Cerebellar cortex (tissue), 1 donor: Measurements from ENCODE around the gene SBF2.

ENCODE experiments used
- DNase-seq: peaks from one replicate; pipeline ENCODE4 v3.0.0-alpha.2; 2015; ENCODE audit warnings: low spot score

Gene SBF2

DNA sequence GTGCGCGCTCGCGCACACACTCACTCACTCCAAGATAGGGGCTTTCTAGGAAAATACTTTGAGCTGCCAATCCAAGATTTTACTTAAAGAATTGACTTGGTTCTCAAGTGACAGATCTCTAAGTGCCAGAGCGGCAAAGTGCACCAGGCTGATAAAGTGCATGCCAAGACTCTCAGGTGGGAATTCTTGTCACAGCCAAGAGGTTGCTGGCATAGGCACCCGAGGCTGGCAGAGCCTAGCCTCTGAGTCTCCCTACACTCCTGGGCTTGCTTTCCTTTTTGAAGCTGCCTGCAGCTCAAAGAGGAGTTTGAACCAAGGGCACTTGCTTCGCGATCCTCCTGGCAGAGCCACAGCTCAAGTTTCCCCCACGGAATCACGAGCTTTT, 8.3 kb upstream of the SBF2 start:
- peak; percentile 65 for DNase-seq

GRCh38 chr11:10301656-10302358, 7.8 kb upstream of the SBF2 start:
- no peak for DNase-seq

GRCh38 chr11:10298342-10298741, 4.3 kb upstream of the SBF2 start:
- DNase-seq: no peak

GRCh38 chr11:10295064-10295901, 1.3 kb upstream of the SBF2 start:
- no peak for DNase-seq

DNA sequence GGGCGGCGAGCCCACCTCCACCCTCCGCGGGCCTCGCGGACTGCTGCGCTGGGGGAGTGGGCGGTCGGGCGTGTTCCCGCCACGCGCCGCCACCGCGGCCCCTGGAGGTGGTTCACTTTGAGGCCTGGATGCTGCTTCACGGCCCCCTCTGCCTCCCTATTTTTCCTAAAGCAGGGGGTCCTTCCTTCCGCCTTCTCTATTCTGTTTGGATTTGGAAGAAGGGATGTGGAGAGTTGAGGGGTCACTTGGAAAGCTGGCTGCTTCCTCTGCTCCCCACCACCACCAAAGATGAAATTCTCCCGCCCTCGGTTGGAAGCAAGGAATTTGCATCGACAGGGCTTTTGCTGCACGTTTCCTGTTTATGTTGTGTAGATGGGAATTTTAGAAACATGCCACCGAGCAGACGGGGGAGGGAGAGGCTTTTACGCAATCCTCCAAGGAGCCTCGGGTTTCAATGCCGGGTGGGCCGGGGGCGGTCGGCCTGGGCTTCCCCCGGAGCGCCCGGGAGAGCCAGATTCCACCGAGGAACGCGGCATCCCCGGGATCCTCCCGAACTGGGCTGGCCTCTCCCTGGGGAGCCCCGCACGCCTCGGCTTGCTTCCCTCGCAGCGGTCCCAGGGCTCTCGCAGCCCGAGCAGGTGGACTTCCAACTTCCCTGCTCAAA, 403 bp upstream of the SBF2 start:
- peak; percentile 65 for DNase-seq

DNA sequence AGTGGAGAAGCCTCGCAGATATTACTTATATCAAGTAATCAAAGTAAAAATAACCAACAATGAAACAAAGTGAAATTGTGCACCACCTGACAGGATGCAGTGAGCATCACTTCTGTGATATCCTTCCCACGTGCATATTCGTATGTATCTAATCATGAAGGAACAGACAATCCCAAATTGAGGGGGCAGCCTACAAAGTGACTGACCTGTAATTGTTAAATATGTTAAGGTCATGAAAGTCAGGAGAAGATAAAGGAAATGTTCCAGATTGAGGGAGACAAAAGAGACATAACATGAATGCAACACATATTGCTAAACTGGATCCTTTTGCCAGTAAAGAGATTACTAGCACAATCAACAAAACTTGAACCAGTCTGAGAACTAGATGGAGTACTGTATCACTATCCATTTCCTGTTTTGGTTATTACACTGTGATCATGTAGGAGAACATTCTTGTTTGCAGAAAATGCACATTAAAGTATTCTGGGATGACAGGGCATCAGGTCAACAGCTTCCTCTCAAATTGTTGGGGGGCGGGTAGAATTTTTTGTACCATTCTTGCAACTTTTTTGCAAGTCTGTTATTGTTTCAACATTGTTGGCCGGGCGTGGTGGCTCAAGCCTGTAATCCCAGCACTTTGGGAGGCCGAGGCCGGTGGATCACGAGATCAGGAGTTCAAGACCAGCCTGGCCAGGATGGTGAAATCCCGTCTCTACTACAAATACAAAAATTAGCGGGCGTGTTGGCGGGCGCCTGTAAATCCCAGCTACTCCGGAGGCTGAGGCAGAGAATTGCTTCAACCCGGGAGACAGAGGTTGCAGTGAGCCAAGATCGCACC, 2.0 kb downstream of the SBF2 start:
- no peak for DNase-seq

GRCh38 chr11:10289765-10290380, 4.1 kb downstream of the SBF2 start:
- no peak for DNase-seq

- DNase-seq: no peak
Measured at GRCh38 chr11:10288881-10289764, 4.9 kb downstream of the SBF2 start.

DNA sequence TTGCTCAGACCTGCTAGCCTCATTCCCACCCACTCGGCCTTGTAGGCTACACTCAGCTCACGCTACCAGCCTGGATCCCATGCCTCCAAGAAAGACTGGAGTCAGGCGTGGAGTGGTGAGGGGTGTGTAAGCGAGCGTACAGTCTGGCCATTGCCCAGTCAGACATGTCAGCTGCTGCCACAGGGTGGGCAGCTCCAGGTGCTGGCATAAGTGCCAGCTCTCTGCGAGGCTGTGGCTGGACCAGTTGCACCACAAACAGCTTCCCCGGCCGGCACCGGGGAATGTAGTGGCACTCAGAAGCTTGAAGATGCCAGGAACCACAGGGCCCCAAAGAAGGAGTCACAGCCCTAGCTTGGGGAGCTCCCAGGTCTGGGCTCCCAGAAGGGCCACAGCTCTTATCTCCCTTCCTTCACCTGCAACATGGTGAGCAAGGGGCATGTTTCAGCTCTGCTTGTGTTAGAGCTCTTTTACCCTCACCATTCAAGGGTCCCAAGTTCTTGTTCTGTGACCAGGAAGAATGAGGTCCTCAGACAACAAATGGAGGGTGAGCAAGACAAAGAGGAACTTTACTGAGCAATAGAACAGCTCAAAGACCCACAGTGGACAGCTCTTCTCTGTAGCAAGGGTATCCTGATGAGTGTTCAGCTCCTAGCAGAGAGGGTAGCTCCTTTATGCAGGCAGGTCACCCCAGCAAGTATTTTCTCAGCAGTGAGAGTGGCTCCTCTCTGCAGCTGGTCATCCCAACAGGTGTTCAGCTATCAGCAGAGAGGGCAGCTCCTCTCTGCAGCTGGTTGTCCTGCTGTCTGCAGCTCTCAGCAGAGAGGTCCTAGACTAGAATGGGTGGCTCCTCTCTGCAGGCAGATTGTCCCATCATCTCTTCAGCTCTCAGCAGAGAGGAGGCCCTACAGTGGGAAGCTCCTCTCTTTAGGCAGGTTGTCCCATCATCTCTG, 6.0 kb downstream of the SBF2 start:
- no peak for DNase-seq

DNA sequence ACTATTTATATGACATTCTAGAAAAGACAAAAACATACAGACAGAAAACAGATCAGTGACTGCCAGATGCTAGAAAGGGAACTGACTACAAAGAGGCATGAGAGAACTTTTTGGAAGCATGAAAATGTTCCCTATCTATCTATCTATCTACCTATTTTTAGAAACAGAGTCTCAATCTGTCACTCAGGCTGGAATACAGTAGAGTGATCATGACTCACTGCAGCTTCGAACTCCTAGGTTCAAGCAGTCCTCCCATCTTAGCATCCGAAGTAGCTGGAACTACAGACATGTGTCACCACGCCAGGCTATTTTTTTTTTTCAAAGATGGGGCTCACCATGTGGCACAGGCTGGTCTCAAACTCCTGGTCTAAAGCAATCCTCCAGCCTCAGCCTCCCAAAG, 6.9 kb downstream of the SBF2 start:
- DNase-seq: no peak

- DNase-seq: no peak
Measured at GRCh38 chr11:10285148-10285802, 8.7 kb downstream of the SBF2 start.

DNA sequence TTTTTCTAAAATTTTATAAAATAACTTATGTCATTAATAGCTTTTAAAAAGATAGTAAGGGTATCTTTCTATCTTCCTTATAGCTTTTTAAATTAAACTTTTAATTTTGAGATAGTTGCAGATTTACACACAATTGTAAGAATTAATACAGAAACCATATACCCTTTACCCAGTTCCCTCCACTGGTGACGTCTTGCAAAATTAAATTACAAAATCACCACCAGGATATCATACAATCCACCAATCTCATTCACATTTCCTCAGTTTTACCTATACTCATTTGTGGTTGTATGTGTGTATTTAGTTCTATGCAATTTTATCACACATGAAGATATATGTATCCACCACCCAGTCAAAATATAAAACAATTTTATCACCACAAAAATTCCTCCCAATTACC, 10.0 kb downstream of the SBF2 start:
- no peak for DNase-seq

GRCh38 chr11:10282117-10282516, 11.9 kb downstream of the SBF2 start:
- DNase-seq: no peak

GRCh38 chr11:10275714-10276113, 18.3 kb downstream of the SBF2 start:
- no peak for DNase-seq

DNA sequence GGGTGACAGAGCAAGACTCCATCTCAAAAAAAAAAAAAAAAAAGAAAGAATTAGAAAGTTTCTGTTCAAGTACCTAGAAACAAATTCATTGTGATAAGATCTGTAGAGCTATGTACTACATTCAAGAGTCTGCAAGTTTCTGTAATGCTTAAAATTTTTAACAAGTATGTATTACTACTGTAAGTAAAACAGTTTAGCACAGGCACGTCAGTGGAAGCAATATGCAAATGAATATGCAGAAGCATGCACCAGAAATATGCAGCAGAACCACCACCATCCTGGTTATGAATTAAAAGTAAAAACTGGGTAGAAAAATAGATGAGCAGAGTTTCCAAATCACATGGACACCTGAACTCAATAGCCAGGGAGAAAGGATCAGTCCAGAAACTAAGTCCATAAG, 19.3 kb downstream of the SBF2 start:
- DNase-seq: no peak

GRCh38 chr11:10273738-10274137, 20.3 kb downstream of the SBF2 start:
- DNase-seq: no peak

- DNase-seq: no peak
Measured at GRCh38 chr11:10272132-10272531, 21.9 kb downstream of the SBF2 start.

DNA sequence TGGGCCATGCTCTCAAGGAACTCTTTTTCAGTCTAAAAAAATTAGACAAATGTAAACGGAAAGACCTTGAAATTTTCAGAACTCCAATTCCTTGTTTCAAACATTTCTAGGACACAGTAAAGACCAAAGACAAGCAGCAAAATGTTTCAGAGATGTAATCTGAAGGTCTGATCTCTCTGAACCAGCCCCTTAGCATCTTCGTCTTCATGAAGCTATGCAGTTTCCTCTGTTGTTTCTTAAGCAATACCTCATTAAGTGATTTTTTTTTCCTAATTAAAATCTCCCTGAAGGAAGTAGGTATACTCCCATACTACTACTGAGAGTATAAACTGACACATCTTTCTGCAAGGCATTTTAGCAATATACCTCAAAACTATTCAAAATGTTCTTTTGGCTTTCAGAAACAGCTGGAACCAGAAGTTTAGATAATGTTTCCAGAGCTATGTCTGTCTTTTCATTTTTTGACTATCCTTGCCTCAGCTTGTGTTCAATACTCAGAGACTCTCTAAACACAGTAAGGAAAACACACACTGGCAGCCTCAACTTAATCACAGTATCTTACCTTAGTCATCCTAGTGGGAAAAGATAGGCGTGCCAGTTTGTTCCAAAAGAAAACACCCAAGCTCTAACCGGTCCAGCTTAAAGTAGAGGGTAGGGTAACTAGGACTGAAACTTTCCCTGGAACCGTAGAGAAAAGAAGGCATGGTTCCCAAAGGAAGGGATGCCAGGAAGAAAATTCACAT, 25.1 kb downstream of the SBF2 start:
- no peak for DNase-seq
